Measurements from ENCODE around the gene MMP14.
"Not testable (repeated sequence)": the region's sequence is repeated elsewhere in the genome, so short reads cannot be mapped to it uniquely, and the experiment has no call there.

MMP14 gene

GRCh38 chr14:22852940-22853767 lies 16.8 kb downstream of the MMP14 start:
- no peak overlapping the region for H3K27ac ChIP-seq (ENCODE audit: low read length)

GRCh38 chr14:22854296-22854695 lies 17.9 kb downstream of the MMP14 start:
- H3K4me3 ChIP-seq (ENCODE audit: low read length); H3K4me1 ChIP-seq (ENCODE audit: insufficient read depth, low read length); H3K9me3 ChIP-seq (ENCODE audit: insufficient read depth, low read depth, low read length); H3K9ac ChIP-seq (ENCODE audit: low read depth, low read length); H3K27me3 ChIP-seq (ENCODE audit: insufficient read depth, low read length); H3K36me3 ChIP-seq (ENCODE audit: insufficient read depth, low read depth, low read length); H3K27ac ChIP-seq (ENCODE audit: low read length): not testable (repeated sequence)

More at GRCh38 chr14:22852940-22853767, 16.8 kb downstream of the MMP14 start:
- peaks cover 10% of the 10 kb centered on the region; the same call in 1 of the 2 replicates for H3K4me1 ChIP-seq (ENCODE audit: insufficient read depth, low read length)
- no peaks in the 10 kb centered on the region for H3K36me3 ChIP-seq (ENCODE audit: insufficient read depth, low read depth, low read length)
- peak overlapping the region; percentile 74; the same call in 1 of the 2 replicates for H3K9ac ChIP-seq (ENCODE audit: low read depth, low read length)
- H3K27me3 ChIP-seq (ENCODE audit: insufficient read depth, low read length), result no peaks in the 10 kb centered on the region
- no peaks in the 10 kb centered on the region for H3K9me3 ChIP-seq (ENCODE audit: insufficient read depth, low read depth, low read length)
- peak overlapping the region; percentile 65 for H3K4me3 ChIP-seq (ENCODE audit: low read length)

- H3K9ac ChIP-seq (ENCODE audit: low read depth, low read length), result no peak overlapping the region
- no peak overlapping the region for H3K4me3 ChIP-seq (ENCODE audit: low read length)
- H3K27ac ChIP-seq (ENCODE audit: low read length), result no peak overlapping the region
- H3K36me3 ChIP-seq (ENCODE audit: insufficient read depth, low read depth, low read length), result no peaks in the 10 kb centered on the region
- H3K9me3 ChIP-seq (ENCODE audit: insufficient read depth, low read depth, low read length), result no peaks in the 10 kb centered on the region
- no peaks in the 10 kb centered on the region for H3K4me1 ChIP-seq (ENCODE audit: insufficient read depth, low read length)
- H3K27me3 ChIP-seq (ENCODE audit: insufficient read depth, low read length), result no peaks in the 10 kb centered on the region
Observed at GRCh38 chr14:22854963-22855724, 18.8 kb downstream of the MMP14 start.

- no peak overlapping the region for H3K27ac ChIP-seq (ENCODE audit: low read length)
- H3K4me3 ChIP-seq (ENCODE audit: low read length), result no peak overlapping the region
- no peaks in the 10 kb centered on the region for H3K4me1 ChIP-seq (ENCODE audit: insufficient read depth, low read length)
- no peaks in the 10 kb centered on the region for H3K27me3 ChIP-seq (ENCODE audit: insufficient read depth, low read length)
- no peak overlapping the region for H3K9ac ChIP-seq (ENCODE audit: low read depth, low read length)
- H3K36me3 ChIP-seq (ENCODE audit: insufficient read depth, low read depth, low read length), result no peaks in the 10 kb centered on the region
- H3K9me3 ChIP-seq (ENCODE audit: insufficient read depth, low read depth, low read length), result no peaks in the 10 kb centered on the region
Observed at GRCh38 chr14:22856428-22856827, 20.0 kb downstream of the MMP14 start.

GRCh38 chr14:22860377-22860776 lies 24.0 kb downstream of the MMP14 start:
- not testable (repeated sequence) for H3K27ac ChIP-seq (ENCODE audit: low read length); H3K4me3 ChIP-seq (ENCODE audit: low read length); H3K36me3 ChIP-seq (ENCODE audit: insufficient read depth, low read depth, low read length); H3K27me3 ChIP-seq (ENCODE audit: insufficient read depth, low read length); H3K4me1 ChIP-seq (ENCODE audit: insufficient read depth, low read length); H3K9me3 ChIP-seq (ENCODE audit: insufficient read depth, low read depth, low read length); H3K9ac ChIP-seq (ENCODE audit: low read depth, low read length)

- no peak overlapping the region for H3K9ac ChIP-seq (ENCODE audit: low read depth, low read length)
- H3K4me3 ChIP-seq (ENCODE audit: low read length), result no peak overlapping the region
- H3K27me3 ChIP-seq (ENCODE audit: insufficient read depth, low read length), result no peaks in the 10 kb centered on the region
- H3K27ac ChIP-seq (ENCODE audit: low read length), result no peak overlapping the region
- H3K4me1 ChIP-seq (ENCODE audit: insufficient read depth, low read length), result no peaks in the 10 kb centered on the region
- H3K36me3 ChIP-seq (ENCODE audit: insufficient read depth, low read depth, low read length), result no peaks in the 10 kb centered on the region
- H3K9me3 ChIP-seq (ENCODE audit: insufficient read depth, low read depth, low read length), result no peaks in the 10 kb centered on the region
Observed at GRCh38 chr14:22861651-22862050, 25.3 kb downstream of the MMP14 start.

GRCh38 chr14:22864979-22865378 lies 28.6 kb downstream of the MMP14 start:
- no peak overlapping the region for H3K27ac ChIP-seq (ENCODE audit: low read length)
- no peak overlapping the region for H3K9ac ChIP-seq (ENCODE audit: low read depth, low read length)
- H3K9me3 ChIP-seq (ENCODE audit: insufficient read depth, low read depth, low read length), result no peaks in the 10 kb centered on the region
- no peak overlapping the region for H3K4me3 ChIP-seq (ENCODE audit: low read length)
- no peaks in the 10 kb centered on the region for H3K27me3 ChIP-seq (ENCODE audit: insufficient read depth, low read length)
- no peaks in the 10 kb centered on the region for H3K36me3 ChIP-seq (ENCODE audit: insufficient read depth, low read depth, low read length)
- no peaks in the 10 kb centered on the region for H3K4me1 ChIP-seq (ENCODE audit: insufficient read depth, low read length)

- H3K9ac ChIP-seq (ENCODE audit: low read depth, low read length), result no peak overlapping the region
- no peaks in the 10 kb centered on the region for H3K36me3 ChIP-seq (ENCODE audit: insufficient read depth, low read depth, low read length)
- H3K27ac ChIP-seq (ENCODE audit: low read length), result no peak overlapping the region
- no peak overlapping the region for H3K4me3 ChIP-seq (ENCODE audit: low read length)
- H3K4me1 ChIP-seq (ENCODE audit: insufficient read depth, low read length), result peaks cover 4% of the 10 kb centered on the region
- no peaks in the 10 kb centered on the region for H3K27me3 ChIP-seq (ENCODE audit: insufficient read depth, low read length)
- no peaks in the 10 kb centered on the region for H3K9me3 ChIP-seq (ENCODE audit: insufficient read depth, low read depth, low read length)
Observed at GRCh38 chr14:22865424-22866405, 29.3 kb downstream of the MMP14 start.

- Histone ChIP-seq H3K27me3 (ENCODE audit: insufficient read depth, low read length) (no peaks in the 10 kb centered on the region), H3K9ac (ENCODE audit: low read depth, low read length) (no peak overlapping the region), H3K9me3 (ENCODE audit: insufficient read depth, low read depth, low read length) (no peaks in the 10 kb centered on the region), H3K36me3 (ENCODE audit: insufficient read depth, low read depth, low read length) (no peaks in the 10 kb centered on the region), H3K27ac (ENCODE audit: low read length) (no peak overlapping the region), H3K4me1 (ENCODE audit: insufficient read depth, low read length) (peaks cover 6% of the 10 kb centered on the region), H3K4me3 (ENCODE audit: low read length) (no peak overlapping the region)
Observed at GRCh38 chr14:22866874-22867273, 30.5 kb downstream of the MMP14 start.

- Histone ChIP-seq H3K4me1 (ENCODE audit: insufficient read depth, low read length) (peaks cover 6% of the 10 kb centered on the region), H3K36me3 (ENCODE audit: insufficient read depth, low read depth, low read length) (peaks cover 8% of the 10 kb centered on the region; the same call in 1 of the 2 replicates), H3K9me3 (ENCODE audit: insufficient read depth, low read depth, low read length) (no peaks in the 10 kb centered on the region), H3K27ac (ENCODE audit: low read length) (peak overlapping the region; percentile 31), H3K4me3 (ENCODE audit: low read length) (peak overlapping the region; percentile 82), H3K9ac (ENCODE audit: low read depth, low read length) (peak overlapping the region; percentile 69; the same call in 1 of the 2 replicates), H3K27me3 (ENCODE audit: insufficient read depth, low read length) (no peaks in the 10 kb centered on the region)
Observed at GRCh38 chr14:22870811-22871223, 34.4 kb downstream of the MMP14 start.

Measured in iPS-20b (cell line).